Measurements from ENCODE around the gene NAA60. TPM values are rescaled to one million over a fixed set of nuclear protein-coding genes. Genes with fewer than 3 reads are reported as not detected.

NAA60 gene
- polyA plus RNA-seq, 1 of the 3 experiments (the other 2 are of a cell fraction), result 17.2 TPM

GRCh38 chr16:3478242-3478925, 34.9 kb downstream of the NAA60 start:
- no peaks in the 10 kb centered on the region for H3K9me2 ChIP-seq
- no peaks in the 10 kb centered on the region for H3F3A ChIP-seq (replicated peaks; ENCODE audit: insufficient read depth)
- ChIA-PET POLR2A (no interaction called here), CTCF (interaction anchor here (0.6 kb wide), 1 partner anchor 20 kb away, joined by 3 read pairs; no protein-coding TSS in a partner anchor)
- peaks cover 71% of the 10 kb centered on the region for H3K79me2 ChIP-seq (ENCODE audit: insufficient read depth)
- no peak for DNase-seq
- no peak overlapping the region for H3K27ac ChIP-seq (ENCODE audit: low read depth in 2 of 2, low read length in 1 of 2)
- no peak for TF ChIP-seq JUND (IDR thresholded peaks at IDR 0.05)
- no peak for TF ChIP-seq MXI1 (IDR thresholded peaks at IDR 0.05; ENCODE audit: low read depth, low read length)
- TF ChIP-seq POLR2AphosphoS5 (IDR thresholded peaks at IDR 0.05; ENCODE audit: low read depth, low read length), result no peak
- peaks cover 51% of the 10 kb centered on the region for H4K20me1 ChIP-seq (ENCODE audit: insufficient read depth)
- no peak overlapping the region for H3K9ac ChIP-seq
- H3K27me3 ChIP-seq (ENCODE audit: insufficient read depth), result no peaks in the 10 kb centered on the region
- no peaks in the 10 kb centered on the region for H3K9me3 ChIP-seq
- H2AFZ ChIP-seq (ENCODE audit: low read depth), result no peak overlapping the region
- H3K4me1 ChIP-seq (ENCODE audit: control insufficient read depth in 1 of 2, insufficient read depth in 2 of 2, low read depth in 1 of 2, low read length in 1 of 2), result peaks cover 0 to 17% of the 10 kb centered on the region in 2 experiments; a peak in 1 of 4 replicates
- no peak overlapping the region for H3K4me2 ChIP-seq
- no peak overlapping the region for H3K4me3 ChIP-seq (ENCODE audit: low read depth in 2 of 2, low read length in 1 of 2)
- 98% methylated on average over 11 of the region's 11 CpGs for WGBS (ENCODE audit: low lambda C conversion rate)
- H3K36me3 ChIP-seq (replicated peaks in 1 of 2; ENCODE audit: control insufficient read depth in 1 of 2, insufficient read depth in 2 of 2, low read length in 1 of 2), result peaks cover 9 to 25% of the 10 kb centered on the region in 2 experiments

- H3K4me2 ChIP-seq, result no peak overlapping the region
- CTCF ChIA-PET, result no interaction called here
- no peaks in the 10 kb centered on the region for H3K9me3 ChIP-seq
- no peaks in the 10 kb centered on the region for H3K27me3 ChIP-seq (ENCODE audit: insufficient read depth)
- H3K79me2 ChIP-seq (ENCODE audit: insufficient read depth), result peaks cover 58% of the 10 kb centered on the region
- no peak overlapping the region for H2AFZ ChIP-seq (ENCODE audit: low read depth)
- H3K9ac ChIP-seq, result no peak overlapping the region
- TF ChIP-seq EP300 (IDR thresholded peaks at IDR 0.05; ENCODE audit: borderline replicate concordance in 1 of 2, low read depth in 1 of 2, low read length in 1 of 2) (no peak), FOXJ3 (CRISPR knock-in tag; IDR thresholded peaks at IDR 0.05) (no peak), ELF1 (IDR thresholded peaks at IDR 0.05) (no peak), RFX5 (IDR thresholded peaks at IDR 0.05; ENCODE audit: low read length) (no peak), EZH2phosphoT487 (IDR thresholded peaks at IDR 0.05; ENCODE audit: borderline replicate concordance, low read depth) (no peak), POLR2AphosphoS5 (IDR thresholded peaks at IDR 0.05; ENCODE audit: low read depth, low read length) (no peak), USF2 (IDR thresholded peaks at IDR 0.05; ENCODE audit: borderline replicate concordance, low read depth, low read length) (no peak), SMC3 (IDR thresholded peaks at IDR 0.05; ENCODE audit: low read depth, low read length) (no peak), TCF12 (IDR thresholded peaks at IDR 0.05) (no peak), NRF1 (IDR thresholded peaks at IDR 0.05; ENCODE audit: low read depth, low read length) (no peak), TEAD4 (IDR thresholded peaks at IDR 0.05; ENCODE audit: borderline replicate concordance, insufficient read depth) (no peak)
- H4K20me1 ChIP-seq (ENCODE audit: insufficient read depth), result peaks cover 40% of the 10 kb centered on the region
- 88% methylated on average over 11 of the region's 12 CpGs for WGBS (ENCODE audit: low lambda C conversion rate)
- peaks cover 12 to 38% of the 10 kb centered on the region in 2 experiments for H3K36me3 ChIP-seq (replicated peaks in 1 of 2; ENCODE audit: control insufficient read depth in 1 of 2, insufficient read depth in 2 of 2, low read length in 1 of 2)
- POLR2A ChIA-PET, result no interaction called here
- no peak overlapping the region for H3K27ac ChIP-seq (ENCODE audit: low read depth in 2 of 2, low read length in 1 of 2)
- DNase-seq, result no peak
- H3K4me3 ChIP-seq (ENCODE audit: low read depth in 2 of 2, low read length in 1 of 2), result no peak overlapping the region
- H3F3A ChIP-seq (replicated peaks; ENCODE audit: insufficient read depth), result no peaks in the 10 kb centered on the region
- H3K9me2 ChIP-seq, result no peaks in the 10 kb centered on the region
- H3K4me1 ChIP-seq (ENCODE audit: control insufficient read depth in 1 of 2, insufficient read depth in 2 of 2, low read depth in 1 of 2, low read length in 1 of 2), result peaks cover 0 to 17% of the 10 kb centered on the region in 2 experiments; a peak in 1 of 4 replicates
Measured at GRCh38 chr16:3479654-3480216, 36.3 kb downstream of the NAA60 start.
